ENCODE measurements around the gene MAP1LC3C.

GRCh38 chr1:241972703-241973369 is 26.1 kb downstream of the MAP1LC3C start:
- TF ChIP-seq POLR2AphosphoS5 (IDR thresholded peaks at IDR 0.05) (no peak), CTCF (IDR thresholded peaks at IDR 0.05) (no peak), POLR2A (IDR thresholded peaks at IDR 0.05) (no peak), EP300 (IDR thresholded peaks at IDR 0.05) (no peak)

All from stomach (tissue), 4 donors.